HepG2 (cell line): ENCODE results near the gene PLD1. TPM values are rescaled to one million over a fixed set of nuclear protein-coding genes. Genes with fewer than 3 reads are reported as not detected.

Experiments used
- CENPX ChIP-seq: sonication (generic); formaldehyde crosslinking; IDR thresholded peaks from 2 replicates; pipeline ENCODE4 v1.9.0; 2021; ENCODE audit warnings: mild to moderate bottlenecking, missing genetic modification reagents, moderate library complexity
- HIVEP1 ChIP-seq: sonication (generic); formaldehyde crosslinking; IDR thresholded peaks from 2 replicates; pipeline ENCODE4 v1.4.0; 2020; ENCODE audit warnings: mild to moderate bottlenecking, missing genetic modification reagents
- HNF4G ChIP-seq, 2 experiments: sonication (generic) in 1 of 2; formaldehyde crosslinking in 1 of 2; IDR thresholded peaks; 2 replicates each; pipeline versions ENCODE4 v1.4.0 to v1.6.1; 2011 to 2020; ENCODE audit warnings: borderline replicate concordance in 2 of 2, low read depth in 2 of 2, mild to moderate bottlenecking in 2 of 2, low read length in 1 of 2, missing genetic modification reagents in 1 of 2, moderate library complexity in 1 of 2
- HOXA7 ChIP-seq: sonication (generic); formaldehyde crosslinking; IDR thresholded peaks from 2 replicates; pipeline ENCODE4 v1.8.1; 2022; ENCODE audit warnings: mild to moderate bottlenecking, missing genetic modification reagents, moderate library complexity
- SCMH1 ChIP-seq: sonication (generic); formaldehyde crosslinking; IDR thresholded peaks from 2 replicates; pipeline ENCODE4 v1.9.0; 2021; ENCODE audit warnings: missing genetic modification reagents, mild to moderate bottlenecking, borderline replicate concordance
- SMAD3 ChIP-seq: sonication (generic); formaldehyde crosslinking; IDR thresholded peaks from 2 replicates; pipeline ENCODE4 v1.4.0; 2020; ENCODE audit warnings: missing genetic modification reagents
- polyA plus RNA-seq, 8 experiments: library from polyadenylated mRNA; depleted of rRNA in 3 of 8; stranded (reverse) in 7 of 8; unstranded in 1 of 8; fragments of >200 nt; fragmentation: Illumina TruSeq in 4 of 8; extraction: Trizol in 4 of 8; gene quantifications; 2 replicates each; pipeline versions ENCODE4 v1.2.1 to v1.2.3, GENCODE V29; 2011 to 2016; ENCODE audit warnings: low read depth in 4 of 8, missing spikeins in 1 of 8, mixed read lengths in 1 of 8; ENCODE audit not compliant: insufficient read depth in 1 of 8
- total RNA-seq, 5 experiments: library from RNA; depleted of rRNA; stranded (reverse); fragments of >200 nt; fragmentation: Illumina TruSeq; extraction: Trizol; gene quantifications; 2 replicates each; pipeline ENCODE4 v1.2.3, GENCODE V29; 2016; ENCODE audit warnings: low read depth in 1 of 5
- TF ChIP-seq, protein P1 (sequence below): sonication (generic); formaldehyde crosslinking; IDR thresholded peaks from 2 replicates; pipeline ENCODE4 v1.4.0; 2020; ENCODE audit warnings: missing genetic modification reagents, borderline replicate concordance
- TF ChIP-seq, protein P2 (sequence below): sonication (generic); formaldehyde crosslinking; IDR thresholded peaks from 2 replicates; pipeline ENCODE4 v1.8.0; 2022; ENCODE audit warnings: mild to moderate bottlenecking, missing genetic modification reagents; ENCODE audit not compliant: insufficient replicate concordance
- TF ChIP-seq, protein P3 (sequence below): sonication (generic); formaldehyde crosslinking; IDR thresholded peaks from 2 replicates; pipeline ENCODE4 v1.5.0; 2020; ENCODE audit warnings: mild to moderate bottlenecking, missing genetic modification reagents, borderline replicate concordance
- TF ChIP-seq, protein P4 (sequence below): sonication (generic); formaldehyde crosslinking; IDR thresholded peaks from 2 replicates; pipeline ENCODE4 v1.8.0; 2022; ENCODE audit warnings: missing genetic modification reagents, mild to moderate bottlenecking, inconsistent platforms, borderline replicate concordance

Gene PLD1
- total and polyA plus RNA-seq, 2 of the 13 experiments (the other 11 are each of a cell fraction or from before 2014, with no cell fraction given): 27.1 to 59.4 TPM

DNA sequence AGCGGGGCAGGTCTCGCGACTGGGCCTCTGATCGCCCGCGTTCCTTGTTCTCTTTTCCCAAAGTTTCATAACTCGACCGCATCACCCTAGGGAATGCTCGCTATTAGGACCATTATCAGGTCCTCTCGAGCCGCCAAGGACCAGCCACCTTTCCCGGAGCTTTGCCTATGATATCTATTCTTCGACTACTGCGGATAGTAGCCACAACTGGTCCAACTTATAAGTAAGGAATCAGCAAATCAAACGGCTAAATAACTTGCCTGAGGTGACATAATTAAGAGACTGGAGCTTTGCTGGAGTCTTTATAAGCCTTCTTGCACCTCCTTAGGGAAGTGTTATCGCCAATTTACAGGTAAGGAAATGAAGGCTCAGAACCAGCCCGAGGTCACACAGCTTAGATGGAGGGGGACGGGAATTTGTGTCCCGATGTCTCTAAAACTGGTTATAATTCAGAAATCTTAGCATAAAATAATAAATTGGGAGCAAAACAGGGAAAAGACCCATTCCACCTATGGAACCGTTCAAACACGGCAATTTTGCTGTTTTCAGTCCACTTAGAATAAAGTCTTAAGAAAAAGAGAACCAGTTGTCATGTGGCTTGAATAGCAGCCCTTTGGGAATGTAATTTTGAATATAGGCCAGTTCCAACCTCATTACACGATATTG is 479 bp upstream of the PLD1 start (continued):
- TF ChIP-seq, protein P1, sequence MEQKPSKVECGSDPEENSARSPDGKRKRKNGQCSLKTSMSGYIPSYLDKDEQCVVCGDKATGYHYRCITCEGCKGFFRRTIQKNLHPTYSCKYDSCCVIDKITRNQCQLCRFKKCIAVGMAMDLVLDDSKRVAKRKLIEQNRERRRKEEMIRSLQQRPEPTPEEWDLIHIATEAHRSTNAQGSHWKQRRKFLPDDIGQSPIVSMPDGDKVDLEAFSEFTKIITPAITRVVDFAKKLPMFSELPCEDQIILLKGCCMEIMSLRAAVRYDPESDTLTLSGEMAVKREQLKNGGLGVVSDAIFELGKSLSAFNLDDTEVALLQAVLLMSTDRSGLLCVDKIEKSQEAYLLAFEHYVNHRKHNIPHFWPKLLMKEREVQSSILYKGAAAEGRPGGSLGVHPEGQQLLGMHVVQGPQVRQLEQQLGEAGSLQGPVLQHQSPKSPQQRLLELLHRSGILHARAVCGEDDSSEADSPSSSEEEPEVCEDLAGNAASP: no peak
- TF ChIP-seq, protein P2, sequence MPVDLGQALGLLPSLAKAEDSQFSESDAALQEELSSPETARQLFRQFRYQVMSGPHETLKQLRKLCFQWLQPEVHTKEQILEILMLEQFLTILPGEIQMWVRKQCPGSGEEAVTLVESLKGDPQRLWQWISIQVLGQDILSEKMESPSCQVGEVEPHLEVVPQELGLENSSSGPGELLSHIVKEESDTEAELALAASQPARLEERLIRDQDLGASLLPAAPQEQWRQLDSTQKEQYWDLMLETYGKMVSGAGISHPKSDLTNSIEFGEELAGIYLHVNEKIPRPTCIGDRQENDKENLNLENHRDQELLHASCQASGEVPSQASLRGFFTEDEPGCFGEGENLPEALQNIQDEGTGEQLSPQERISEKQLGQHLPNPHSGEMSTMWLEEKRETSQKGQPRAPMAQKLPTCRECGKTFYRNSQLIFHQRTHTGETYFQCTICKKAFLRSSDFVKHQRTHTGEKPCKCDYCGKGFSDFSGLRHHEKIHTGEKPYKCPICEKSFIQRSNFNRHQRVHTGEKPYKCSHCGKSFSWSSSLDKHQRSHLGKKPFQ (CRISPR knock-in tag): peak; percentile 40
- TF ChIP-seq HOXA7: no peak
- no peak for TF ChIP-seq HIVEP1 (CRISPR knock-in tag)
- TF ChIP-seq CENPX (CRISPR knock-in tag): no peak
- TF ChIP-seq HNF4G (IDR thresholded peaks at IDR 0.05; ENCODE audit: borderline replicate concordance, low read depth, low read length): no peak
- TF ChIP-seq HNF4G (CRISPR knock-in tag; IDR thresholded peaks at IDR 0.05; ENCODE audit: borderline replicate concordance, low read depth): no peak
- no peak for TF ChIP-seq SMAD3 (CRISPR knock-in tag)
- TF ChIP-seq, protein P3, sequence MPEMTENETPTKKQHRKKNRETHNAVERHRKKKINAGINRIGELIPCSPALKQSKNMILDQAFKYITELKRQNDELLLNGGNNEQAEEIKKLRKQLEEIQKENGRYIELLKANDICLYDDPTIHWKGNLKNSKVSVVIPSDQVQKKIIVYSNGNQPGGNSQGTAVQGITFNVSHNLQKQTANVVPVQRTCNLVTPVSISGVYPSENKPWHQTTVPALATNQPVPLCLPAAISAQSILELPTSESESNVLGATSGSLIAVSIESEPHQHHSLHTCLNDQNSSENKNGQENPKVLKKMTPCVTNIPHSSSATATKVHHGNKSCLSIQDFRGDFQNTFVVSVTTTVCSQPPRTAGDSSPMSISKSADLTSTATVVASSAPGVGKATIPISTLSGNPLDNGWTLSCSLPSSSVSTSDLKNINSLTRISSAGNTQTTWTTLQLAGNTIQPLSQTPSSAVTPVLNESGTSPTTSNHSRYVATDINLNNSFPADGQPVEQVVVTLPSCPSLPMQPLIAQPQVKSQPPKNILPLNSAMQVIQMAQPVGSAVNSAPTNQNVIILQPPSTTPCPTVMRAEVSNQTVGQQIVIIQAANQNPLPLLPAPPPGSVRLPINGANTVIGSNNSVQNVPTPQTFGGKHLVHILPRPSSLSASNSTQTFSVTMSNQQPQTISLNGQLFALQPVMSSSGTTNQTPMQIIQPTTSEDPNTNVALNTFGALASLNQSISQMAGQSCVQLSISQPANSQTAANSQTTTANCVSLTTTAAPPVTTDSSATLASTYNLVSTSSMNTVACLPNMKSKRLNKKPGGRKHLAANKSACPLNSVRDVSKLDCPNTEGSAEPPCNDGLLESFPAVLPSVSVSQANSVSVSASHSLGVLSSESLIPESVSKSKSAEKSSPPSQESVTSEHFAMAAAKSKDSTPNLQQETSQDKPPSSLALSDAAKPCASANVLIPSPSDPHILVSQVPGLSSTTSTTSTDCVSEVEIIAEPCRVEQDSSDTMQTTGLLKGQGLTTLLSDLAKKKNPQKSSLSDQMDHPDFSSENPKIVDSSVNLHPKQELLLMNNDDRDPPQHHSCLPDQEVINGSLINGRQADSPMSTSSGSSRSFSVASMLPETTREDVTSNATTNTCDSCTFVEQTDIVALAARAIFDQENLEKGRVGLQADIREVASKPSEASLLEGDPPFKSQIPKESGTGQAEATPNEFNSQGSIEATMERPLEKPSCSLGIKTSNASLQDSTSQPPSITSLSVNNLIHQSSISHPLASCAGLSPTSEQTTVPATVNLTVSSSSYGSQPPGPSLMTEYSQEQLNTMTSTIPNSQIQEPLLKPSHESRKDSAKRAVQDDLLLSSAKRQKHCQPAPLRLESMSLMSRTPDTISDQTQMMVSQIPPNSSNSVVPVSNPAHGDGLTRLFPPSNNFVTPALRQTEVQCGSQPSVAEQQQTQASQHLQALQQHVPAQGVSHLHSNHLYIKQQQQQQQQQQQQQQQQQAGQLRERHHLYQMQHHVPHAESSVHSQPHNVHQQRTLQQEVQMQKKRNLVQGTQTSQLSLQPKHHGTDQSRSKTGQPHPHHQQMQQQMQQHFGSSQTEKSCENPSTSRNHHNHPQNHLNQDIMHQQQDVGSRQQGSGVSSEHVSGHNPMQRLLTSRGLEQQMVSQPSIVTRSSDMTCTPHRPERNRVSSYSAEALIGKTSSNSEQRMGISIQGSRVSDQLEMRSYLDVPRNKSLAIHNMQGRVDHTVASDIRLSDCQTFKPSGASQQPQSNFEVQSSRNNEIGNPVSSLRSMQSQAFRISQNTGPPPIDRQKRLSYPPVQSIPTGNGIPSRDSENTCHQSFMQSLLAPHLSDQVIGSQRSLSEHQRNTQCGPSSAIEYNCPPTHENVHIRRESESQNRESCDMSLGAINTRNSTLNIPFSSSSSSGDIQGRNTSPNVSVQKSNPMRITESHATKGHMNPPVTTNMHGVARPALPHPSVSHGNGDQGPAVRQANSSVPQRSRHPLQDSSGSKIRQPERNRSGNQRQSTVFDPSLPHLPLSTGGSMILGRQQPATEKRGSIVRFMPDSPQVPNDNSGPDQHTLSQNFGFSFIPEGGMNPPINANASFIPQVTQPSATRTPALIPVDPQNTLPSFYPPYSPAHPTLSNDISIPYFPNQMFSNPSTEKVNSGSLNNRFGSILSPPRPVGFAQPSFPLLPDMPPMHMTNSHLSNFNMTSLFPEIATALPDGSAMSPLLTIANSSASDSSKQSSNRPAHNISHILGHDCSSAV (CRISPR knock-in tag): no peak
- TF ChIP-seq SCMH1 (CRISPR knock-in tag): no peak
- TF ChIP-seq, protein P4, sequence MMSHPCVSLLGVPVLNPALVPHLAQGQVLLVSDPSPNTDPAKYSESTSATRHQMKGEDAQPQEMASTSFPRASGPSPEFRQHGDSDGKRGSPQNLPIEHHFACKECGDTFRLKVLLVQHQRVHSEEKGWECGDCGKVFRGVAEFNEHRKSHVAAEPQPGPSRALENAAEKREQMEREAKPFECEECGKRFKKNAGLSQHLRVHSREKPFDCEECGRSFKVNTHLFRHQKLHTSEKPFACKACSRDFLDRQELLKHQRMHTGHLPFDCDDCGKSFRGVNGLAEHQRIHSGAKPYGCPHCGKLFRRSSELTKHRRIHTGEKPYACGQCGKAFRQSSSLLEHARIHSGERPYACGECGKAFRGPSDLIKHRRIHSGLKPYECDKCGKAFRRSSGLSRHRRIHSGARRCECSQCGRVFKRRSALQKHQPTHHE (CRISPR knock-in tag): no peak; the same call in 1 of the 2 replicates
